HG03442 (cell line): ENCODE measurements around the gene EPHA1.

ENCODE experiments used
- ATAC-seq: cut with Tn5 transposase; IDR thresholded peaks from one replicate; pipeline ENCODE4 v1.9.1; 2021; ENCODE audit warnings: mild to moderate bottlenecking, moderate library complexity; ENCODE audit not compliant: unreplicated experiment

The EPHA1 gene

GRCh38 chr7:143408686-143409561 lies at the start of gene EPHA1:
EPHA1 (minus strand) TSS chr7:143408856; CDS start chr7:143408805, 51 bp downstream.
- no peak for ATAC-seq

GRCh38 chr7:143458263-143458662 lies 49.6 kb upstream of the EPHA1 start:
- ATAC-seq: no peak

GRCh38 chr7:143456992-143457793 lies 48.5 kb upstream of the EPHA1 start:
- no peak for ATAC-seq

- ATAC-seq: no peak
Measured at GRCh38 chr7:143455942-143456341, 47.3 kb upstream of the EPHA1 start.

- ATAC-seq: no peak
Measured at GRCh38 chr7:143455491-143455890, 46.8 kb upstream of the EPHA1 start.

GRCh38 chr7:143454091-143454680 lies 45.5 kb upstream of the EPHA1 start:
- ATAC-seq: no peak

GRCh38 chr7:143452495-143452894 lies 43.8 kb upstream of the EPHA1 start:
- ATAC-seq: no peak

- no peak for ATAC-seq
Measured at GRCh38 chr7:143451746-143452145, 43.1 kb upstream of the EPHA1 start.

GRCh38 chr7:143451122-143451521 lies 42.5 kb upstream of the EPHA1 start:
- ATAC-seq: no peak

- no peak for ATAC-seq
Measured at GRCh38 chr7:143449793-143450192, 41.1 kb upstream of the EPHA1 start.

- no peak for ATAC-seq
Measured at GRCh38 chr7:143448429-143448828, 39.8 kb upstream of the EPHA1 start.

- no peak for ATAC-seq
Measured at GRCh38 chr7:143447466-143447865, 38.8 kb upstream of the EPHA1 start.

GRCh38 chr7:143444785-143445184 lies 36.1 kb upstream of the EPHA1 start:
- no peak for ATAC-seq

- no peak for ATAC-seq
Measured at GRCh38 chr7:143444063-143444782, 35.6 kb upstream of the EPHA1 start.

GRCh38 chr7:143443153-143443552 lies 34.5 kb upstream of the EPHA1 start, which contains the start of gene TAS2R60:
TAS2R60 (plus strand) TSS chr7:143443453; CDS start chr7:143443453, 0 bp downstream.
- ATAC-seq: no peak

GRCh38 chr7:143439866-143440265 lies 31.2 kb upstream of the EPHA1 start:
- ATAC-seq: no peak

- ATAC-seq: no peak
Measured at GRCh38 chr7:143437578-143437977, 28.9 kb upstream of the EPHA1 start.

- ATAC-seq: peak; percentile 49
Measured at GRCh38 chr7:143436325-143436946, 27.8 kb upstream of the EPHA1 start.

GRCh38 chr7:143435266-143435665 lies 26.6 kb upstream of the EPHA1 start:
- no peak for ATAC-seq

- no peak for ATAC-seq
Measured at GRCh38 chr7:143434660-143435059, 26.0 kb upstream of the EPHA1 start.
